ENCODE measurements around the gene RAI2. TPM values are rescaled to one million over a fixed set of nuclear protein-coding genes. Genes with fewer than 3 reads are reported as not detected.

The RAI2 gene
- total and polyA plus RNA-seq, 5 donors from 2014 or later: 0.15 to 0.68 (median 0.29) TPM

GRCh38 chrX:17844236-17844635, 16.9 kb downstream of the RAI2 start:
- H3K27ac Mint-ChIP-seq: no peak overlapping the region
- H3K27me3 ChIP-seq (ENCODE audit: control insufficient read depth, insufficient read depth, low read length): no peaks in the 10 kb centered on the region
- no peak overlapping the region for H3K27ac ChIP-seq (ENCODE audit: insufficient read depth, low read length, poor library complexity, severe bottlenecking)
- no peaks in the 10 kb centered on the region for H3K9me3 ChIP-seq (ENCODE audit: control insufficient read depth in 2 of 2, low read length in 2 of 2)
- ATAC-seq (ENCODE audit: low read depth in 2 of 2) (no peak), DNase-seq (no peak)
- no peak overlapping the region for H3K4me3 Mint-ChIP-seq
- no peaks in the 10 kb centered on the region for H3K36me3 ChIP-seq (ENCODE audit: control insufficient read depth, insufficient read depth, low read length)
- no peaks in the 10 kb centered on the region for H3K27me3 Mint-ChIP-seq
- H3K4me1 ChIP-seq (ENCODE audit: control insufficient read depth, insufficient read depth, low read length, poor library complexity, severe bottlenecking): no peaks in the 10 kb centered on the region
- H3K4me1 Mint-ChIP-seq: no peaks in the 10 kb centered on the region
- H3K9me3 Mint-ChIP-seq: no peaks in the 10 kb centered on the region
- no peak overlapping the region for H3K4me3 ChIP-seq (ENCODE audit: low read depth, low read length)
- no peaks in the 10 kb centered on the region for H3K36me3 Mint-ChIP-seq

GRCh38 chrX:17842769-17843525, 18.2 kb downstream of the RAI2 start:
- ATAC-seq (ENCODE audit: low read depth in 2 of 2) (no peak), DNase-seq (no peak)
- Mint-ChIP-seq H3K27me3 (no peaks in the 10 kb centered on the region), H3K27ac (no peak overlapping the region), H3K4me1 (no peaks in the 10 kb centered on the region), H3K9me3 (no peaks in the 10 kb centered on the region), H3K36me3 (no peaks in the 10 kb centered on the region), H3K4me3 (no peak overlapping the region)
- H3K4me3 ChIP-seq (ENCODE audit: low read depth, low read length): no peak overlapping the region
- no peaks in the 10 kb centered on the region for H3K36me3 ChIP-seq (ENCODE audit: control insufficient read depth, insufficient read depth, low read length)
- H3K9me3 ChIP-seq (ENCODE audit: control insufficient read depth in 2 of 2, low read length in 2 of 2): no peaks in the 10 kb centered on the region
- no peaks in the 10 kb centered on the region for H3K27me3 ChIP-seq (ENCODE audit: control insufficient read depth, insufficient read depth, low read length)
- H3K27ac ChIP-seq (ENCODE audit: insufficient read depth, low read length, poor library complexity, severe bottlenecking): no peak overlapping the region
- no peaks in the 10 kb centered on the region for H3K4me1 ChIP-seq (ENCODE audit: control insufficient read depth, insufficient read depth, low read length, poor library complexity, severe bottlenecking)

- no peaks in the 10 kb centered on the region for H3K36me3 ChIP-seq (ENCODE audit: control insufficient read depth, insufficient read depth, low read length)
- DNase-seq (no peak), ATAC-seq (ENCODE audit: low read depth in 2 of 2) (no peak)
- H3K27ac ChIP-seq (ENCODE audit: insufficient read depth, low read length, poor library complexity, severe bottlenecking): no peak overlapping the region
- no peaks in the 10 kb centered on the region for H3K9me3 Mint-ChIP-seq
- no peaks in the 10 kb centered on the region for H3K4me1 Mint-ChIP-seq
- H3K4me1 ChIP-seq (ENCODE audit: control insufficient read depth, insufficient read depth, low read length, poor library complexity, severe bottlenecking): no peaks in the 10 kb centered on the region
- H3K9me3 ChIP-seq (ENCODE audit: control insufficient read depth in 2 of 2, low read length in 2 of 2): no peaks in the 10 kb centered on the region
- H3K27me3 ChIP-seq (ENCODE audit: control insufficient read depth, insufficient read depth, low read length): no peaks in the 10 kb centered on the region
- no peaks in the 10 kb centered on the region for H3K36me3 Mint-ChIP-seq
- H3K27me3 Mint-ChIP-seq: no peaks in the 10 kb centered on the region
- no peak overlapping the region for H3K27ac Mint-ChIP-seq
- no peak overlapping the region for H3K4me3 Mint-ChIP-seq
- H3K4me3 ChIP-seq (ENCODE audit: low read depth, low read length): no peak overlapping the region
Measured at GRCh38 chrX:17839269-17839668, 21.8 kb downstream of the RAI2 start.

- no peak for DNase-seq
- Mint-ChIP-seq H3K9me3 (no peaks in the 10 kb centered on the region), H3K4me3 (no peak overlapping the region), H3K27ac (no peak overlapping the region), H3K36me3 (no peaks in the 10 kb centered on the region), H3K27me3 (no peaks in the 10 kb centered on the region), H3K4me1 (no peaks in the 10 kb centered on the region)
- H3K27ac ChIP-seq (ENCODE audit: insufficient read depth, low read length, poor library complexity, severe bottlenecking): no peak overlapping the region
- no peak for ATAC-seq (ENCODE audit: low read depth in 2 of 2)
- H3K36me3 ChIP-seq (ENCODE audit: control insufficient read depth, insufficient read depth, low read length): no peaks in the 10 kb centered on the region
- no peaks in the 10 kb centered on the region for H3K4me1 ChIP-seq (ENCODE audit: control insufficient read depth, insufficient read depth, low read length, poor library complexity, severe bottlenecking)
- H3K9me3 ChIP-seq (ENCODE audit: control insufficient read depth in 2 of 2, low read length in 2 of 2): no peaks in the 10 kb centered on the region
- H3K4me3 ChIP-seq (ENCODE audit: low read depth, low read length): no peak overlapping the region
- no peaks in the 10 kb centered on the region for H3K27me3 ChIP-seq (ENCODE audit: control insufficient read depth, insufficient read depth, low read length)
Measured at GRCh38 chrX:17836830-17837229, 24.3 kb downstream of the RAI2 start.

DNA sequence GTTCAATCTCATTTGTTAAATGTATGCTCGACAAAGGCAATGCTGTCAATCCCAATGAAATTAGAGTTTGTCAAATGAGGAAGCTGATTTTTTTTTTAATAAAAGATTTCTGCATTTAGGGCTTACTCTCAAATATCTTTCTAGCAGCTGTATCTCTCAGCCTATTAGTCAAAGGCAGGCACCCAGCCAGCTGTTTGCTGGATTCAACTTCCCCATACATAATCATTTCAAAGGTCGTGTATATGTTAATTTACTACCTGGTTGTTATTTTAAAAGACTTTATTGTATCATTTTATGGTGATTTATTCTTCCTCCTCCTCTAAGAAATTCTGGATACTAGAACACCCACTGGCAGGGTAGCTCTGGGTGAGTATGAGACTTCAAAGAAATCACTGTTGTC, 27.1 kb downstream of the RAI2 start:
- no peak for ATAC-seq (ENCODE audit: low read depth in 2 of 2)
- Mint-ChIP-seq H3K4me1 (no peaks in the 10 kb centered on the region), H3K9me3 (no peaks in the 10 kb centered on the region), H3K36me3 (no peaks in the 10 kb centered on the region), H3K27me3 (no peaks in the 10 kb centered on the region), H3K27ac (no peak overlapping the region), H3K4me3 (no peak overlapping the region)
- Histone ChIP-seq H3K36me3 (ENCODE audit: control insufficient read depth, insufficient read depth, low read length) (no peaks in the 10 kb centered on the region), H3K4me1 (ENCODE audit: control insufficient read depth, insufficient read depth, low read length, poor library complexity, severe bottlenecking) (no peaks in the 10 kb centered on the region), H3K27ac (ENCODE audit: insufficient read depth, low read length, poor library complexity, severe bottlenecking) (no peak overlapping the region), H3K4me3 (ENCODE audit: low read depth, low read length) (no peak overlapping the region), H3K27me3 (ENCODE audit: control insufficient read depth, insufficient read depth, low read length) (no peaks in the 10 kb centered on the region), H3K9me3 (ENCODE audit: control insufficient read depth in 2 of 2, low read length in 2 of 2) (no peaks in the 10 kb centered on the region)
- DNase-seq: no peak

DNA sequence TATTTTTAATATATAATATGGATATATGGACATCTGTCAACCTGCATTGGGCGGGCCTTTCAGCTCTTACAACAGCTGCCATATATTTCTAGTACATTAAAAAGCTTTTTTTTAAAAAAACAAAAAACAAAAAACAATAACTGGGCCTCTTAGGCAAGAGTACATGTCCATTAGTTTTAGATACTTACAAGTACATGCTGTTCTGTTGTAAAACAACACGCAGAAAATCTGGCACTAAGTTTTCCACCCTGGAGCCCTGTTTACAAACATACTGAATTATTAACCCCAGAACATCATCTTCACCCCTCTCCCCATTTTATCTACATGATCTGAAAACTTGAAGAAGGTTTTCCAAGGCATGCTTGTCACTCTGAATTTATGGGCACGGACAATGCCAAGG, 29.8 kb downstream of the RAI2 start:
- Mint-ChIP-seq H3K27me3 (no peaks in the 10 kb centered on the region), H3K4me3 (no peak overlapping the region), H3K9me3 (peaks cover 0 to under 1% (median 0%) of the 10 kb centered on the region in 7 donors), H3K4me1 (no peaks in the 10 kb centered on the region), H3K36me3 (no peaks in the 10 kb centered on the region), H3K27ac (no peak overlapping the region)
- H3K36me3 ChIP-seq (ENCODE audit: control insufficient read depth, insufficient read depth, low read length): no peaks in the 10 kb centered on the region
- H3K9me3 ChIP-seq (ENCODE audit: control insufficient read depth in 2 of 2, low read length in 2 of 2): no peaks in the 10 kb centered on the region
- H3K27me3 ChIP-seq (ENCODE audit: control insufficient read depth, insufficient read depth, low read length): no peaks in the 10 kb centered on the region
- DNase-seq: no peak
- H3K27ac ChIP-seq (ENCODE audit: insufficient read depth, low read length, poor library complexity, severe bottlenecking): no peak overlapping the region
- H3K4me3 ChIP-seq (ENCODE audit: low read depth, low read length): no peak overlapping the region
- H3K4me1 ChIP-seq (ENCODE audit: control insufficient read depth, insufficient read depth, low read length, poor library complexity, severe bottlenecking): no peaks in the 10 kb centered on the region
- no peak for ATAC-seq (ENCODE audit: low read depth in 2 of 2)

DNA sequence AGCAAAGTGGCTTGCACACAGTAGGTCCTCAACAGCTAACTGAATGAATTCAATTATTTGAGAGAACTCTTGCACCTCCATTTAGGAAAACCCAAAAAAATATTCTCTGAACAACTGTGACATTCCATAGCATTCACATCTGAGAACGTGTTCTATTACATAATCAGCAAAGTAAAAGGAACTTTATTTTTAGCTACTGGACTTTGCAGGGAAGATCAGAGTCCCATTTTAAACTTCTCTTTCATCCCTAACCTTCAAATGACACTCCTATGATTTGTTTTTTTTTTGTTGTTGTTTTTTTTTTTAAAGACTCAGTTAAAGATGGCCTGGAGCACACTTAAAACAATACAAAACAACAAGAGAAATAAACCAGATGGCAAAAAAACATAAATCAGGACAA, 30.9 kb downstream of the RAI2 start:
- Mint-ChIP-seq H3K36me3 (no peaks in the 10 kb centered on the region), H3K4me1 (no peaks in the 10 kb centered on the region), H3K27ac (no peak overlapping the region), H3K4me3 (no peak overlapping the region), H3K27me3 (no peaks in the 10 kb centered on the region), H3K9me3 (peaks cover 0 to 2% (median 0%) of the 10 kb centered on the region in 7 donors)
- Histone ChIP-seq H3K27ac (ENCODE audit: insufficient read depth, low read length, poor library complexity, severe bottlenecking) (no peak overlapping the region), H3K4me1 (ENCODE audit: control insufficient read depth, insufficient read depth, low read length, poor library complexity, severe bottlenecking) (no peaks in the 10 kb centered on the region), H3K9me3 (ENCODE audit: control insufficient read depth in 2 of 2, low read length in 2 of 2) (no peaks in the 10 kb centered on the region), H3K4me3 (ENCODE audit: low read depth, low read length) (no peak overlapping the region), H3K27me3 (ENCODE audit: control insufficient read depth, insufficient read depth, low read length) (no peaks in the 10 kb centered on the region), H3K36me3 (ENCODE audit: control insufficient read depth, insufficient read depth, low read length) (no peaks in the 10 kb centered on the region)
- DNase-seq: no peak
- ATAC-seq (ENCODE audit: low read depth in 2 of 2): no peak

DNA sequence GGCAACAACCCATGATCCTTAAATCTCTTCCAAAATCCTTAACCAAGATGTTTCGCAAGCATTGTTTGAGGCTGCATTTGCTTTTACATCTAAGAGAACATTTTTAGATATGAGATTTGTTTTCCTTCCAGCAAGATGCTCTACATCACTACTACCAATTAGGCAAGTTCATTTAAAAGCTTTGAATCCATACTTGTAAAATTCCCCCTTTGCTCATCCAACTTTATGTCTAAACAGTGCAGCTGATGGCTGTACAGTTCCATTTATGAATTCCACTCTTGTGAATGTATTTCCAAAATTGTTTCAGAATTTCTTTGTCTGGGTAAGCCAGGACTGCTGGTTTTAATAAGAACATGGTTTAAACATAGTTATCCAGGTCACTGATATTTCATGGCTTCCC, 31.5 kb downstream of the RAI2 start:
- DNase-seq (no peak), ATAC-seq (ENCODE audit: low read depth in 2 of 2) (no peak)
- H3K36me3 Mint-ChIP-seq: no peaks in the 10 kb centered on the region
- Histone ChIP-seq H3K4me1 (ENCODE audit: control insufficient read depth, insufficient read depth, low read length, poor library complexity, severe bottlenecking) (no peaks in the 10 kb centered on the region), H3K27ac (ENCODE audit: insufficient read depth, low read length, poor library complexity, severe bottlenecking) (no peak overlapping the region), H3K9me3 (ENCODE audit: control insufficient read depth in 2 of 2, low read length in 2 of 2) (no peaks in the 10 kb centered on the region), H3K4me3 (ENCODE audit: low read depth, low read length) (no peak overlapping the region), H3K36me3 (ENCODE audit: control insufficient read depth, insufficient read depth, low read length) (no peaks in the 10 kb centered on the region), H3K27me3 (ENCODE audit: control insufficient read depth, insufficient read depth, low read length) (no peaks in the 10 kb centered on the region)
- H3K27me3 Mint-ChIP-seq: no peaks in the 10 kb centered on the region
- H3K9me3 Mint-ChIP-seq: peaks cover 0 to 2% (median 0%) of the 10 kb centered on the region in 7 donors
- no peak overlapping the region for H3K27ac Mint-ChIP-seq
- no peaks in the 10 kb centered on the region for H3K4me1 Mint-ChIP-seq
- no peak overlapping the region for H3K4me3 Mint-ChIP-seq

Data from CD4-positive, CD25-positive, alpha-beta regulatory T cell (primary cell).